CD4-positive, alpha-beta T cell treated with Interleukin-6 for 4 hours (primary cell): ENCODE measurements around the gene UBA3.

Experiments
- DNase-seq: peaks from one replicate; pipeline ENCODE4 v3.0.0-alpha.2; 2020; ENCODE audit warnings: mixed read lengths

UBA3 gene

GRCh38 chr3:69065318-69065964, 14.7 kb downstream of the UBA3 start:
- DNase-seq, result peak; percentile 44

GRCh38 chr3:69063636-69064035, 16.5 kb downstream of the UBA3 start:
- no peak for DNase-seq

- no peak for DNase-seq
Measured at GRCh38 chr3:69059688-69060087, 20.5 kb downstream of the UBA3 start.

- DNase-seq, result no peak
Measured at GRCh38 chr3:69058947-69059224, 21.3 kb downstream of the UBA3 start.

- peak; percentile 25 for DNase-seq
Measured at GRCh38 chr3:69058180-69058946, 21.8 kb downstream of the UBA3 start.

- DNase-seq, result no peak
Measured at GRCh38 chr3:69052472-69052898, 27.7 kb downstream of the UBA3 start.

- DNase-seq, result peak; percentile 99
Measured at GRCh38 chr3:69051756-69052471, 28.3 kb downstream of the UBA3 start, which contains the start of gene TMF1. TSS of gene TMF1 (minus strand) at chr3:69052333. CDS start at chr3:69052086, 247 bp downstream.

GRCh38 chr3:69048990-69049389, 31.2 kb downstream of the UBA3 start:
- no peak for DNase-seq

GRCh38 chr3:69044608-69045007, 35.6 kb downstream of the UBA3 start:
- DNase-seq, result no peak

GRCh38 chr3:69033470-69033869, 46.7 kb downstream of the UBA3 start:
- no peak for DNase-seq

GRCh38 chr3:69032737-69033136, 47.4 kb downstream of the UBA3 start:
- DNase-seq, result no peak

GRCh38 chr3:69032142-69032541, 48.0 kb downstream of the UBA3 start:
- no peak for DNase-seq

- no peak for DNase-seq
Measured at GRCh38 chr3:69031635-69032034, 48.5 kb downstream of the UBA3 start.

- no peak for DNase-seq
Measured at GRCh38 chr3:69020857-69021256, 59.3 kb downstream of the UBA3 start.

- no peak for DNase-seq
Measured at GRCh38 chr3:69020424-69020823, 59.7 kb downstream of the UBA3 start.

- DNase-seq, result no peak
Measured at GRCh38 chr3:69016901-69017300, 63.3 kb downstream of the UBA3 start.

GRCh38 chr3:69016102-69016501, 64.1 kb downstream of the UBA3 start:
- DNase-seq, result no peak

- DNase-seq, result no peak
Measured at GRCh38 chr3:69014022-69014580, 66.1 kb downstream of the UBA3 start.

GRCh38 chr3:69013253-69014021, 66.7 kb downstream of the UBA3 start, which contains the start of gene EOGT:
TSS of gene EOGT (minus strand) at chr3:69013684. CDS start at chr3:69009846, 3,838 bp downstream.
- peak; percentile 85 for DNase-seq

- DNase-seq, result no peak
Measured at GRCh38 chr3:69012800-69013252, 67.3 kb downstream of the UBA3 start.

GRCh38 chr3:69012100-69012799, 67.9 kb downstream of the UBA3 start:
- DNase-seq, result no peak
